Measurements from ENCODE around the gene FSTL4.

FSTL4 gene

DNA sequence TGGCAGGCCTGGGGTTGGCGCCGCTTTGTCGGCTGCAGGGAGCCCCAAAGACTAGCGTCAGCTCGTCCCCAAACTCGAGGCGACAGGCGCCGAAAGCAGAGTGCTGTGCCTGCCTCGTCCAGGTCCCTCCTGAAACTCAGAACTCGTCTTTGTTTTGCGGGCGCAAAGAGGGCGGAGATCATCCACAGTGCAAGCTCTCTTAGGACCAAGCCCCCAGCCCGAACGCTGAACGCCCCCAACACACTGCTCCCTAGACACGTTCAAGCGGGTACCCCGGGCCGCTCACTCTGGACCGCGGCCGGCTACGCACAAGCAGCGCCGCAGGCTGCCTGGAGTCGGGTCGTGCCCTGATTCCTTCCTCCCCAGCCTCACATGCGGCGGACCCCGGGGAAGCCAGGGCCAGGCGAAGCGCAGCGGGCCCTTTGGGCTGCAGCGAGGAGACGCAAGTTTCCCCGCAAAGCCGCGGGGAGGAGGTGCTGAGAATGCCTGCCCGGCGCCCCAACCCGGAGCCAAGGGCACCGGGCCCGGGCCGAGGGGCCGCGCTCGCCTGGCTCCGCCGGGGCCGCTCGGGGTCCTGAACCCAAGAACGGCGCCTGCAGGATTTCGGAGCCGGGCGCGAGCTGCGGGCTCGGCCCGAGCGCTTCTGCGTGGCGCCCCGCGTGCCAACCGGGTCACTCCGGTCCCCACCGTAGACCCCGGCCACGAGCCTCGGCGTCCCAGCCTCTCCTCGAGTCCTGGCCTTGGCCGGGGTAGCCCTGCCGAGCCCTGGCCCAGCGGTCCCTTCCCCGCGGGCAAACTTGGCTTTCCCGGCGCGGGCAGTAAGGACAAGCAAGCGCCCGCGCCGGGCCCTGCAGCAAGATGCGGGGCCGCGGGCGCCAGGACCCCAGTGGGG, 738 bp downstream of the FSTL4 start:
- peak in 7 of 56 donors; percentile 14 to 51 (median 34) for DNase-seq

DNA sequence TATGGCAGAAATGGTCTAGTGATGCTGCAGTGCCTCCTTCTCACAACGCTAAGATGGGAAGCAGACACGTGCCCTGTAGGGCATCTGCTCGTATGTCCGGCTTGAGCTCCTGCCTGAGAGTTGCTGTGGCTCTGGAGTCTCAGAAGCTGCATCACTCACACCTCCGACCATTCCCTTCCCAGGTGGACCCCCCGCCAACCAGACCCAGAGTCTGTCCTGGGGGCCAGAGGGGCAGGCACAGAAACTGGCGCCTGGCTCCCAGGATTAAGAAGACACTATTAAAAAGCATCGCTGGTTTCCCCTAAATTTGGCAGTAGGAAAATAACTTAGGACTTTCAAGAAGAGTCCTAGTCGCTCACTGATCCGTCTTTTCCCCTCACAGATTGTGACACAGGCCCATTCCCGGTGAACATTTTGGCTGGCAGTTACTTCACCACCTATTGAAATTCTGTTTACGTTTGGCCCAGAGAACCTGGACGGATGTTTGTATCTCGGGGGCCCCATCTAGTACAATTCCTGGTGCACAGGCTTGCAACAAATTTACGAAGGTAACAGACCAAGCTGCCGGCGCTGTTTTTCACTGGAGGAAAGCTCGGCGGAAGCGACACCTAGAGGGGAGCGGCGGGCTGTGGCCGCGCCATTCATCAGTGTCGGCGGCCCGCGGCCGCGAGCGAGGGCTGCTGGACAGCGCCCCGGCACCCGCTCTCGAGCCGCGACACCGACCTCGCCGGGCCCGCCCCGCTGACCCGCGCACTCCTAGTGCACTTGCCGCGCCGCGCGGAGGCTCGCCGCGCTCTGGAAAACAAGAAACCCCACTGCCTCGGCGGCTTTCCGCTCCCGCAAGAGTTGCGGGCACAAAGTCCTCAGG, 1.6 kb downstream of the FSTL4 start:
- DNase-seq: peak in 40 of 56 donors; percentile 8 to 78 (median 40)

DNA sequence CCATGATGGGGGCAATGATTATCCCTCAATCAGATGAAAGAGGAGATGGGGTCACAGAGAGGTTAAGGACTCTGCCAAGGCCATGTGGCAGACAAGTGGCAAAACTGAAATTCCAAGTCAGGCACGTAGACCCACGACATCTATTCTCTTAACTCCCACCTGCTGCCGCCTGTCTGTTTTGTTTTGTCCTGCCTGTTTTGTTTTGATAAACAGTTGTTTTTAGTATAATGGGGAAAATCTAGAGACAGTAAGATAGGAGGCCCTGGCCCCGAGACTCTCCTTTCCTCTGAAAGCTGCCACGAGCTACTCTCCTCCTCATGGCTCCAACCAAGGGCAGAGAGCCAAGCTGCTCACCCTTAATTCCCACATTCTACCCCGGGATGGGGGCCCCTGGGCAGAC, 4.9 kb downstream of the FSTL4 start:
- DNase-seq: no peak

DNA sequence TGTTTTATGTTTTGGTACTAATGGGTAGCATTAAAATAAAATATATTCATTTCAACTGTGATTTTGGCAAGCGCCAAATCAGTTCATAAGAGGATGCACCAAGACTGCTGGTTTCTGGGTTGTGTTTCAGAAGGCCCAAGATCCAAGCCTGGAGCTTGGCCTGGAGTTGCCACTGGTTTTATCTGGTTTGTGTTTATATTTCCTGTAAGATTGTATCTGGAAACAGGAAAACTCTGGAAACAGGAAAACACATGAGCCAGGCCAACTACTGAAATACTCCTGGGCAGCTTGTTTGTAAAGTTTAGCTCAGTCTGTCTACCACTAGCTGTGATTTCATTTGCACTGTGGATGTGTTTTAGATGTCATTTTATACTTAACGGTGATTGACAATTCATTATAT, 5.5 kb downstream of the FSTL4 start:
- DNase-seq: no peak

DNA sequence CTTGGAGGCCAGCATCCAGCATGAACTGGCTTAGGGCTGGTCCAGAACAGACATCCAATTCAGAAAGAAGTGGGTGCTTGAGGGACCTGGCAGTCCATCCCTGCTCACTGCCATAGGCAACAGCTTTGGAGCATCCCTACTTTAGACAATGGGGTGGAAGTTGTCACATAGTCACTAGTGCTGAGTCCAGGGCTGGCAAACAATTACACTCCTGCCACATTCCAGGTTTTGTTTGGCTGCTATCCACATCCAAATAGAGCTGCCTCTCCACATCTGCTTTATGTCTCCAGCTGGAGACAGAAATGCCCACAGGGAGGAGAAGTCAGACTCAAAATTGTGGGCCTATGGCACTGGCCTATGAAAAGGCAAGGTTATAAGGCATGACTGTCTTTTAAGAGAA, 7.0 kb downstream of the FSTL4 start:
- no peak for DNase-seq

DNA sequence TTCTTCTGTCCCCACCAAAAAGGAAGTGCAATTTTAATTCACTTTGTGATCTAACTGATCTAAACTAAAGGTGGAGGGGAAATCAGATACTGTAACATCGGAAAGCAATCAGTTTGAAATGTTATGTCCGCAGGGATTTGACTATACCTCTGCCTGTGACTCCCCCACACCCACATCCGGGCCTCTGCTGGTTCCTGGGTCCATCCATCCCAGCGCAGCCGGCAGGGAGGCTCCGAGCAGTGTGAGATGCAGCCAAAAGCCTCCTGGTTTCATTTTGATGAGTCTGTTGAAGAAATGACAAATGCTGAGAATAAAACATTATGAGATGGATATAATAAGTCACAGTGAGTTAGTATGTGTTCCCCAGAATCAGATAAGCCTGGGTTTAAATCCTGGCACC, 8.6 kb downstream of the FSTL4 start:
- no peak for DNase-seq

DNA sequence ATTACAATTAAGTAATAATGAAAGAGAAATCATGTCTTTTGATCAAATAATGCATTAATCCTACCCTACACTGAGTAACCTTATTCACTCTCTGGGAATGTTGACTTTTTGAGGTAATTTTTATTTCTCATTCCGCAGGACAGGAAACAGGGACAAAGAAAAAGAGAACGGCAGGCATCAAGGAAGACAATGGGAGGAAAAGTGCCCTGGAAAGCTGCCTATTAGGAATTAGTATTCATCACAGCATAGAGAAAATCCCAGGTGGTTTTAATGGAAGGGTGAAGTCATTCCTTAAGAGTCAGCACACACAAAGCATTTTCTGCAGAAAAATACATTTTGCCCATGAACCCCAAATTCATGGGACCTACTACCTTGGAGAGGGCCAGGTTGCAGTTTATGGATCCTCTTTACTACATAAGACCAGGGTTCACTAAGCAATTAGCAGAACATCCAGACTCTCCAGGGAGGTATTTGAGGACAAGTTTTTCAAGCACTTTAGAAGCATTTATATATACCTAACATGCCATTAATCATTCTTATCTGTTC, 9.4 kb downstream of the FSTL4 start:
- DNase-seq: no peak

DNA sequence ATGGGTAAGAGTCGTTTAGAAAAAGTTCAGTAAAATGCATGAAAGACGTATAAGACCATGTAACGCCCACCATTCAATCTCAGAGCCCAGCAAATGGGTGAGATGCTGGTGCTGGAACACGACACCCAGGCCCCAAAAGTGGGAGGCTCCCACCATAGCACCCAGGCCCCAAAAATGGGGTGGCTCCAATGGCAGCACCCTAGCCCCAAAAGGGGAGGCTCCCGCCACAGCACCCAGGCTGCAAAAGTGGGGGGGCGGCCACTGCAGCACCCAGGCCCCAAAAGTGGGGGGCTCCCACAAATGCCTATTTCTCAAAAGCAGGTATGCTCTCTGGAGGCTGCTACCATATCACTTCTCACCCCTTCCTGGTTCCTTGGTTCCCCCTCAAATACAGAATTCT, 12.7 kb downstream of the FSTL4 start:
- DNase-seq: no peak

DNA sequence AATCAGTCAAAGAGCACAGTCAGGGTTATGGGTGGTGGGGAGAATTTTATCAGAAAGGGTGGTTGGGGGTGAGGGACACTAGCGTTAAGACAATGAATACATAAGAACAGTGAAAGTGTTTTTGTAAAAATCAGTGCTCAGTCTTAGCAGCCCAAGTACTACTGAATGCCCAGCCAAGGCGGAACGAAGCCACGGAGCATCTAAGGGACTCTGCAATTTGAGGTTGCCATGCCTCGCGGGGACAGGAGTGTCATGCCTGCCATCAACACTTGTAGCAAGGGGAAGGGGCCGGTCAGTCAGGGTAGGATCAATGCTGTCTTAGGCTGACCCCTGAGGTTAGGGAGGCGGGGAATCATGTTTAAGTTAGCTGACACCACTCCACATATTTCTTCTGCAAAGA, 13.3 kb downstream of the FSTL4 start:
- DNase-seq: no peak

DNA sequence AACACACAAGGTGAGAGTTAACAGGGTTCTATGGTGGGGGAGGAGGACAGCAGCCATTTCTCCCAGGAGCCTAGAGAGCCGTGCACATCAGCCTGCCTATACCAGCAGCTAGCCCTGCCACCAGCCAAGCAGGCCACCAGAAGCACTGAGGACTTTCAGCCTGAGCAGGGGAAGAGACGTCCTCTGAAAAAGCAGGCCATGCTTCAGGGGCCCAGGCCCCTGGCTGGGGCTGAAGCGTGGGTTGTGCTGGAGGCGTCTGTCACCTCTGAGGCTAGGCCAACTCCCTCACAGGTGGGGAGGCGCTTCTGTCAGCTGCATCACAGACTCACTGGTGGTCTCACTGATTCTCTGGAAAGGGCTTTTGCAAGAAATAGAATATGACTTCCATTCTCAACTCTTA, 16.3 kb downstream of the FSTL4 start:
- no peak for DNase-seq

DNA sequence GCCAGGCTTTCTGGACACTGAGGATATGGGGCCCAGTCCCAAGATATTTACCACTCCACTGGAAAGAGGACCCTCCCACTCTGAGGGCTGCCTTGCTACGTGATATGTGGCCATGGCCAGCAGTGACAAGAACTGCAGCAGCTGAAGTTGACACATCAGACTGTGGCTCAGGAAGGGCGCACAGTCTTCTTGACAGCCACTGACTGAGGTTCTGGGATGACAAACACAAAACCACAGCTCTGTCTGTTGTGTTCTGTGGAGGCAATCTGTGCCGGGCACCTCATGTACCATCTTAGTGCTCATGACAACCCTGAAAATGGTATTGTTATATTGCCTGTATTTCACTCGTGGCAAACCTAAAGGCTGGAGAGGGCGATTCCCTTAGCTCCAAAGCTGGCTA, 16.9 kb downstream of the FSTL4 start:
- no peak for DNase-seq

DNA sequence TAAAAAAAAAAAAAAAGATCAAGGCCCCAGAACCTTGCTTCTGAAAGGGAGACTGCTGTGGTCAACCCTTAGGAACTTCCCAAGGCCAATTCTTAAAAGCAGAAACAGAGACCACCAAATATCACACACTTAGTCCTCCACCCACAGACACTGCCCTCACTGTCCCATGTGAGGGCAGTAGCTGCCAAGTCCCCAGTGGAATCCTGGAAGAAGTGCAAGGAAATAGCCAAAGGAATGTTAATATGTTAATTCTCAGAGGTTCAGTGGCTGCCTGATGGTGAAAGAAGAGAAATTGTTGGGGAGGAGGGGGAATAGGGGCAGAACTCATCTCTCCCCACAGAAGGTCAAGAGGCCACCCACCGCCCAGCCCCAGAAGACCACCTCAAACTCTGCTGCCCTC, 23.1 kb downstream of the FSTL4 start:
- DNase-seq: no peak

DNA sequence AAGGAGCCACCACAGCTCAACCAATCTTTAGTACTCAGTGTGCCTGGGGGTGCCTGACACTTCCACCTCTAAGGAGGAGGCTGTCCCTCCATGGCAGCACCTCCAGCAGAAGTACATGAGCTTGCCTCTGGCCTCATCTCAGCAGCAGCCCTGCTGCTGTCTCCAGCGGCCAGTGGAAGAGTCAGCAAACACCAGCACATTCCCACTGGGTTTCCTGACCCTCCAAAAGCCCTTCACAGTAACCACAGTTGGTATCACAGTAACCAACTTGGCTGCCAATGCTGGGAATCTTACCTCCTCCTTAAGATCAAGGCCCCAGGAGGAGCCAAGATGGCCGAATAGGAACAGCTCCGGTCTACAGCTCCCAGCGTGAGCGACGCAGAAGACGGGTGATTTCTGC, 29.4 kb downstream of the FSTL4 start:
- no peak for DNase-seq

DNA sequence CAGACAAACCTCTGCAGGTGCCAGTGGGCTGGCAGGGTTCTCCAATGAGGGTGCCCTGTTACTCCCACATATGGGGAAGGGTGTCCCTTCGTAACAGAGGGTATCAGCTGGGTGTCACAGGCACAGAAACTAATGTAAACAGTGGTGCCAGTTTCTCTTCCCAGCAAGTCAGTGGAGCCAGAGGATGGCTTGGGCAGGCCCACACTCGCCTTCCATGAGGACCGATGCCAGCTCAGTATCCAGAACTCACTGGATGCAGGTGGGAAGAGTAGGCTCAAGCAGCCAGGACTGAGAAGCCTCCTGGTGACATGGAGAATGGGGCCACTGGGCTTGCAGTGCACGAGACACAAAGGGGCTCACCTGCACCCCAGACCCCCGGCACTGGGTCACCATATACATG, 30.4 kb downstream of the FSTL4 start:
- DNase-seq: no peak

DNA sequence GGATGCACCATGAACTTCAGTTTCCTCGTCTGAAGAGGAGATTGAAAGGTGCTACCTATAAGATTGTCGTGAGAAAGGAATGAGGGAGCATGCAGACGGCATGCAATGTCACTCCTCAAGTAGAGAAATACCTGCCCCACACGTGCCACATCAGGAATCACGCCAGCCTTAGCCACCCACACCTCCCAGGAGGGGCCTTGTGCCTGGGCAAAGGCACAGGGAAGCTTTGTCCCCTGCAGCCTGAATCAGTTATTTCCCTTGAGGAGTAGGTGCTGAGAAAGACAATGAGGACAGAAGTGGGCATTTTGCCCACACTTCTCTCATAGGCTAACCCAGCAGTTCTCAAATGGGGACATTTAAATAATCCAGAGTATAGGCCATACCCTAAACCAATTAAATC, 31.0 kb downstream of the FSTL4 start:
- DNase-seq: no peak

DNA sequence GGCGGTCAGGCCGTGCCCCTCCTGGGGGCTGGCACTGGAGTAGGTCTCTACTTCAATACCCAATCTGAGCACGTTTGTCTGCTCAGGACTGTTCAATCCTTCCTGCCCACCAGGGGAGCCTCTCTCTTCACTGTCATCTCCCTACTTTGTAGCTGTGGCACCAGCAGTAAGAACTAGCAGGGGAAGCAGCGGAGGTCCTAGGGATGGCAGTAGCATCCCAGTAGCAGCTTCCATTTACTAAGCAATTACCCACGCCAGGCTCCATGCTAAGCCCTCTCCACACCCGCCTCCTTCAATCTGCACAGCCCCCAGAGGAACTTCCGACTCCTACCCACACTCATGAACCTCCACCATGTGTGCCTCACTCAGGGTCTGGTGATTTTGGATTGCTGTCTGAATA, 31.7 kb downstream of the FSTL4 start:
- DNase-seq: no peak

DNA sequence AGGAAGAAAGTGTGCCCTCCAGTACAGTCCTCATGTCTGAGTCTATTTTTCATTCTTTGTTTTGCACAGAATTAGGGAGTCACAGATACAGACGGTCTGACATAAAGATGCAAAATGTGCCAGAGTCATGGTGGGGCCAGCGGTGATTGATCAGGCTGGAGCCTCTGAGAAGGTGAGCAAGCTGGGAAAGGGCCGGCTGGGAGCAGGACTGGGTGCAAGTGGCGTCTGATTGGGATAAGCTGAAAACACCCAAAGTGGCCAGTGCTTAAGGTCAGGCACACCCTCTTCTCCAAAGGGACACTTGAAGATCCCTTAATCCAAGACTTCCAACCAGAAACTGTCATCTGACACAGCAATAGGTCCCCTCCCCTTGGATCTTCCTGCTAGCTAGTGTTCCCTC, 32.6 kb downstream of the FSTL4 start:
- DNase-seq: no peak

DNA sequence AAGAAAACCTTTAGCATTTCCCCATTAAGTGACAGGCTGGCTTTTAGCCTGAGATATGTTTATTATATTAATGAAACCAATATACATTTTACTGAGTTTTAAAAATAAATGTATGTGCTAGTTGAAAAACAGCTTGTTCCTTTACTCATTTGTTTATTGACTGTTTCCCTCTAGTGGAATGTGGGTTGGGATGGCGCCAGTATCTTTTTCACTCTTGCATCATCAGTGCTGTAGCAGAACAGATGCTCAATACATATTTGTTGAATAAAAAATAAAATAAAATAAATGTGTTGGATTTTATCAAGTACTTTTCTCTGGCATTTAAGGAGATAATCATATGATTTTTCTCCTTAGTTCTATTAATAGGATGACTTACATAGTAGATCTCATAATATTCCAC, 43.0 kb downstream of the FSTL4 start:
- DNase-seq: no peak

DNA sequence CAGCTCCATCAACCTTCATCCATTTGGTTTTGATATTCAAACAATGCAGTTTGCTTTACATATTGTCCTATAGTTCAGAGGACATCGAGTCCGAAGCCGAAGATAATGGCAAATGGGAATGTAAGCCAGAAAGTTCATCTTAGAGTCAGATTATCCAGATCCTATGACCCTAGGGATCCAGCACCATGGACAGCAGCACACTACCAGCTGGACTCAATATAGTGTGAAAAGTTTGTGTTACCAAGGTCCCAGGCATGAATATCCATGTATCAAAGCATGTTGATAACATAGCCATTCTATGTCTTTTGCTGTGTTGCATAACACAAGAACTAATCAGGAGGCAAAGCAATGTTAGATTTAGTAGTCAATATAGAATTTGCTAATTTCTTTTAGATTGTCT, 46.3 kb downstream of the FSTL4 start:
- DNase-seq: no peak

DNA sequence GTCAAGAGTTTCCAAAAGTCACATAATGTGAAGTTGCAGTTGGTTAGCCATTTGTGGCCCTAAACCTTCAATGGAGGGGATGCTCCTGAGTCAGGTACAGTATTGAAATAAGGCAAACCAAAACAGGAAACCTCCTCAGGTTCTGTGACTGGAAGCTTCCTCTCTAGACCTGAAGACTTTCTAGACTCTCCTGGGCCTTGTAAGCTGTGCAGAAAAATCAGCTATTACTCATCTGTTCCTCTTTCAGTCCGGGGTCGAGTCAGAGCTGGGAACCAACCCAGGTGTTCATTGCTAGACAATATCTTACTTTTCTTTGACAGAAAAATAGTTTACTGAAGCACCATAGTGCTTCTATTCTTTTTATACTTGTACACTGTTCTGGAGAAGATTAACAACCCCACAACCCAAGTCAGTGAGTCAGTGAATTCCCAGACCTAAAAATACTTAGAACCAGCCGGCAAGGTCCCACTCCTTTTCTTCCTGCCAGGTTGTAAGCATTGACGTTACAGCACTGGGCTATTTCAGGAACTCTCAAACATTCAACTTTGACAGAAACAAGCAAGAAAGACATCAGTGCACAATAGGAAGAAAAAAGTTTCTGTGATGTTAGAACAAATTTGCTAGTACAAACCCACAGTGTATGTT, 47.3 kb downstream of the FSTL4 start:
- peak in 16 of 56 donors; percentile 16 to 82 (median 54) for DNase-seq

DNA sequence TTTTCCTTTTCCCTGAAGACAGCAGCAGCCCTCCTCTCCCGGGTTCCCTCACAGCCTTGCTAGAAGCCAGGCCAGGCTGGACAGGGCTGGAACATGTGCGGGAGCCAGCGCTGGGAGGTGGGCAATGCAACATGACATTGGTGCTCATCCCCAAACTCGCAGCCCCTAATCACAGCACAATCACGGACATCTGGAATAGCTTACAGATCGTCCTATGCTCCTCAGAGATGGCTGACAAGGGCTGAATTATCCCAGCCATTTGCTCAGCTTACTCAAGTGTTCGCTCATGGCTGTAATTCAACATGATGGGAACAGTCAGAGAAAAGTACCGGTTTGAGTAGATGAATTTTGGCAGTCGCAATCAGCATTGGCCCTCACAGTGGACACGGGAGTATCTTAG, 49.8 kb downstream of the FSTL4 start:
- no peak for DNase-seq

DNA sequence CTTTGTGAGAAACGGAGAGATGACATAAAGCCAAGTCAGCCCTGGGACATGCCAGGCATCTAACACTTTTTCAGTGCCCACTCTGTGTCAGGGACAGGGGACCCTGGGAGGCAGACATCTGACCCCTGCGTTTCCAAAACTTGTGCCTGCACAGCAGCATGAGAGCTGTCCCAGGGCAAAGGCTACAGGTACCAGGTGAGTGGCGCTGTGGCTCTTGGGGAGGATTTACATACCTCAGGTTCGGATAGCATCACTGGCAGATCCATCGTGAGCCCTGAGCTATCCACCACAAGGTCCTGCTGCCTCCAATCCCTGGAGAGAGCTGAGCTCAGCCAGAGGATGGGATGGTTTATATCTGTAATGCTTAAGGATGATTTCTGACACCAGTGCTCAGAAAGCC, 52.4 kb downstream of the FSTL4 start:
- no peak for DNase-seq

Data from nucleus accumbens (tissue), 56 donors.